ENCODE measurements around the gene G3BP1. TPM values are rescaled to one million over a fixed set of nuclear protein-coding genes. Genes with fewer than 3 reads are reported as not detected.
A peak's percentile ranks its signal among the peaks of the same experiment; 100 is the strongest.
"Not testable (repeated sequence)": the region's sequence is repeated elsewhere in the genome, so short reads cannot be mapped to it uniquely, and the experiment has no call there.

Gene G3BP1
- total and polyA plus RNA-seq, 4 experiments from 2014 or later, result 178 to 193 (median 189) TPM

DNA sequence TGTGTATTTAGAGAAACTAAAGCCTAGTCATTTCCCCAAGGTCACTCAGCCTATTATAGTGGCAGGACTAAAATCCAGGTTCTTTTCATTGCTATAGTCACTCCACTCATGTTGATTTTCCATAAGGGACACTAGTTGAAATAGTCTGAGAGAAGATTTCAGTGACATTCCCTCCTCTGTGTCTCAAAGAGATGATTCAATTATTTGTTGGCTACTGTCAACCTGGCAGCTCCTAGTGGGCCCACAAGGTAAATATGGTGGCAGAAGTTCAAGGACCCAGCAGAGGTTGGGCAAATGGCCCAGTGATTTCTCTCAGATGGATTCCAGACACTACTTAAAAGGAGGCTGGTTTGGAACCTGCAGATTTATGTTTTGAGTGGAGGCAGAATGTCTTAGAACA, 48.1 kb downstream of the G3BP1 start:
- Mint-ChIP-seq H3K27me3 (no peaks in the 10 kb centered on the region), H3K4me3 (no peak overlapping the region), H3K36me3 (peaks cover 7% of the 10 kb centered on the region in 2 donors), H3K4me1 (peaks cover 0 to 6% (median 2%) of the 10 kb centered on the region in 4 donors), H3K27ac (no peak overlapping the region), H3K9me3 (no peaks in the 10 kb centered on the region)
- H3K27ac ChIP-seq (ENCODE audit: low read depth, low read length), result no peak overlapping the region
- no peaks in the 10 kb centered on the region for H3K36me3 ChIP-seq (ENCODE audit: insufficient read depth, low read length)
- intact Hi-C loops (cut with micrococcal nuclease), result no loop called here
- H3K27me3 ChIP-seq (ENCODE audit: insufficient read depth, low read length), result no peaks in the 10 kb centered on the region
- no peaks in the 10 kb centered on the region for H3K9me3 ChIP-seq (ENCODE audit: control insufficient read depth in 1 of 2, low read length in 2 of 2)
- CTCF ChIA-PET (ENCODE audit: partially characterized antibody), result interaction anchor here (13.3 kb wide), 1 partner anchor 321 kb away, joined by 438 read pairs; no protein-coding TSS in a partner anchor
- no peak for DNase-seq
- H3K4me3 ChIP-seq (ENCODE audit: low read length in 2 of 2), result no peak overlapping the region
- POLR2A ChIA-PET (ENCODE audit: partially characterized antibody), result no interaction called here
- no peaks in the 10 kb centered on the region for H3K4me1 ChIP-seq (ENCODE audit: insufficient read depth, low read length)

DNA sequence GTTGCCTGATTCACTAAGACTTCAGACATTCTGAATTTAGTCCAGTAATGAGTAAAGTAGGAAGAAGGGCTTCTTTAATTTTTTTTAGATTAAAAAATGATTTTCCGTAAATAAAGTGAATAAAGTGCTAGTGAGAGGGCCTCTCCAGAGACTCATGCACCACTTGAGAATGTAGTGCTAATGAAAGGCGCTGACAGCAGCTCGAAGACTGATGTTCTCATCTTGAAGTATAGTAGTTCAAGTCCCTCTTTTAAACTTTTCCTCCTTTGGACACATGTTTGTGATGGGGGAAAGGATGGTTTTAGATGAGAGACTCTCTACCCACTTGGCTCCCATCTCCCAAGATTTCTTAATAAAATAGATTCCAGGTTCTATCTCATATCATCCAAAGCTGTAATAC, 48.5 kb downstream of the G3BP1 start:
- ChIA-PET POLR2A (ENCODE audit: partially characterized antibody) (no interaction called here), CTCF (ENCODE audit: partially characterized antibody) (interaction anchor here (13.3 kb wide), 1 partner anchor 321 kb away, joined by 438 read pairs; no protein-coding TSS in a partner anchor)
- H3K36me3 Mint-ChIP-seq, result peaks cover 7 to 9% of the 10 kb centered on the region in 2 donors
- no peaks in the 10 kb centered on the region for H3K4me1 ChIP-seq (ENCODE audit: insufficient read depth, low read length)
- DNase-seq, result no peak
- no peaks in the 10 kb centered on the region for H3K36me3 ChIP-seq (ENCODE audit: insufficient read depth, low read length)
- no peak overlapping the region for H3K27ac Mint-ChIP-seq
- no peak overlapping the region for H3K27ac ChIP-seq (ENCODE audit: low read depth, low read length)
- H3K4me1 Mint-ChIP-seq, result peaks cover under 1 to 5% (median 3%) of the 10 kb centered on the region in 4 donors
- H3K4me3 Mint-ChIP-seq, result no peak overlapping the region
- H3K27me3 ChIP-seq (ENCODE audit: insufficient read depth, low read length), result no peaks in the 10 kb centered on the region
- H3K27me3 Mint-ChIP-seq, result no peaks in the 10 kb centered on the region
- H3K9me3 ChIP-seq (ENCODE audit: control insufficient read depth in 1 of 2, low read length in 2 of 2), result no peaks in the 10 kb centered on the region
- intact Hi-C loops (cut with micrococcal nuclease), result no loop called here
- no peak overlapping the region for H3K4me3 ChIP-seq (ENCODE audit: low read length in 2 of 2)
- H3K9me3 Mint-ChIP-seq, result no peaks in the 10 kb centered on the region

DNA sequence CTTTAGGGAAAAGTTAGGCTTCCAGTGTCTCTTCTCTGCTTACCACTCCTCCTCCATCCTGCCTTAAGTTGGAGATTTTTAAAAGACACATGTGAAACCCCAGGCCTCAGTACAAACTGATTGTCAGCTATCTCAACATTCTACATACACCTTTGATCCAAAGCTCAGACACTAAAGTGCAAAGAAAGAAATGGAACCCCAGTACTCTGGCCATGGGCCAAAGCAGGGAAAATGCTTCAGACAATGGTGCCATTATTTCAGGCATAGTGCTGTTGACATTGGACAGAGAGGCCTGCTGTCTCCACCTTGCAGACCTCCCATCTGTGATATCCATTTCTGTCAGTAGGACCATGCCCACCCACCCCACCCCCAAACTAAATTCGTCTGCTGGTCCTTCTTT, 49.1 kb downstream of the G3BP1 start:
- Mint-ChIP-seq H3K27ac (peak overlapping the region in 1 of 7 donors; percentile 25), H3K36me3 (peaks cover 12% of the 10 kb centered on the region in 2 donors), H3K27me3 (no peaks in the 10 kb centered on the region), H3K4me1 (peaks cover 3 to 7% (median 5%) of the 10 kb centered on the region in 4 donors), H3K9me3 (no peaks in the 10 kb centered on the region), H3K4me3 (no peak overlapping the region)
- Histone ChIP-seq H3K4me3 (ENCODE audit: low read length in 2 of 2) (no peak overlapping the region), H3K9me3 (ENCODE audit: control insufficient read depth in 1 of 2, low read length in 2 of 2) (no peaks in the 10 kb centered on the region), H3K36me3 (ENCODE audit: insufficient read depth, low read length) (no peaks in the 10 kb centered on the region), H3K27me3 (ENCODE audit: insufficient read depth, low read length) (no peaks in the 10 kb centered on the region), H3K27ac (ENCODE audit: low read depth, low read length) (no peak overlapping the region), H3K4me1 (ENCODE audit: insufficient read depth, low read length) (no peaks in the 10 kb centered on the region)
- CTCF ChIA-PET (ENCODE audit: partially characterized antibody), result interaction anchor here (13.3 kb wide), 1 partner anchor 320 kb away, joined by 438 read pairs; no protein-coding TSS in a partner anchor
- DNase-seq, result no peak
- POLR2A ChIA-PET (ENCODE audit: partially characterized antibody), result no interaction called here
- intact Hi-C loops (cut with micrococcal nuclease), result no loop called here

DNA sequence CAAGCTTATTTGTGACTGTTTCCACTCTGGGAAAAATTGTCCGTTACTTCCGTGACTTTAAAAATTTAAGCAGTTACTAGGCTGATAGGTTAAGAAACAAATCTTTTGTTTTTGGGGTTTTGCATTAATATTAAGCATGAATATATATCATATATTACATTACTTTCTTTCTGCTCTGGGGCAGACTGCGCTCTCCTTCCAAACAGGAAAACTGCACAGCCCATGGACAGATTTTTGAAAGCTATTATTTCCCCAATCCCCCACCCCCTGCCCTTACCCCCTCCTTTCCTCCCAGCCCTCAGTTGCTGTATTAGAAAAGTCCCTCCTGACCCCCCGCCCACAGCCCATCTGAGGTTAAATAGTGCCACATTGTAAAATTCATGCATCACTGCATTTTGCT, 50.4 kb downstream of the G3BP1 start:
- Histone ChIP-seq H3K27ac (ENCODE audit: low read depth, low read length) (no peak overlapping the region), H3K27me3 (ENCODE audit: insufficient read depth, low read length) (no peaks in the 10 kb centered on the region), H3K4me3 (ENCODE audit: low read length in 2 of 2) (no peak overlapping the region), H3K36me3 (ENCODE audit: insufficient read depth, low read length) (no peaks in the 10 kb centered on the region), H3K4me1 (ENCODE audit: insufficient read depth, low read length) (no peaks in the 10 kb centered on the region), H3K9me3 (ENCODE audit: control insufficient read depth in 1 of 2, low read length in 2 of 2) (no peaks in the 10 kb centered on the region)
- Mint-ChIP-seq H3K4me1 (peaks cover 3 to 7% (median 5%) of the 10 kb centered on the region in 4 donors), H3K27ac (no peak overlapping the region), H3K27me3 (no peaks in the 10 kb centered on the region), H3K9me3 (no peaks in the 10 kb centered on the region), H3K4me3 (no peak overlapping the region), H3K36me3 (peaks cover 15% of the 10 kb centered on the region in 2 donors)
- no peak for DNase-seq
- intact Hi-C loops (cut with micrococcal nuclease), result no loop called here
- ChIA-PET CTCF (ENCODE audit: partially characterized antibody) (interaction anchor here (13.3 kb wide), 1 partner anchor 319 kb away, joined by 438 read pairs; no protein-coding TSS in a partner anchor), POLR2A (ENCODE audit: partially characterized antibody) (no interaction called here)

DNA sequence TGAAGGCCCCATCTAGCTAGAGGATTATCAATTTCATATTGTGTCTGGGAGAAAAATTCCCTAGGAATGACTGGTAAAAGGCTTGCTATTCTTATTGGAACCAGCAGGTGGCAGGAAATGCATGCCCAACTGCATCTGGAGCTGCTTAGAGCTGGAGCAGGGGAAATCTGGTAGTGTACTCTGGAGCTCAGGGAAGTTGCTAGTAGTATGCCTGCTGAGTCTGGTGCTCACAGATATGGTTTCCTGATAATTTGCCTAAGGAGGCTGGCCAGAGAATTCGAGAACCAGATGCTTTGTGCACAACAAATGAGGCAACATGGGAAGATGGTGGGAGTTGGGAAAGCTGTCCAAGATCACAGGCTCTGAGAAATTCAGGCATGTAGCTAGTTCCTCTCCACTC, 53.7 kb downstream of the G3BP1 start:
- Mint-ChIP-seq H3K4me1 (peaks cover 9 to 13% (median 12%) of the 10 kb centered on the region in 4 donors), H3K9me3 (peaks cover 0 to 15% (median 5%) of the 10 kb centered on the region in 8 donors), H3K27ac (peak overlapping the region in 1 of 7 donors; percentile 33), H3K4me3 (no peak overlapping the region), H3K27me3 (no peaks in the 10 kb centered on the region), H3K36me3 (peaks cover 20 to 37% of the 10 kb centered on the region in 2 donors)
- Histone ChIP-seq H3K4me1 (ENCODE audit: insufficient read depth, low read length) (peaks cover 5% of the 10 kb centered on the region), H3K9me3 (ENCODE audit: control insufficient read depth in 1 of 2, low read length in 2 of 2) (no peaks in the 10 kb centered on the region), H3K36me3 (ENCODE audit: insufficient read depth, low read length) (no peaks in the 10 kb centered on the region), H3K4me3 (ENCODE audit: low read length in 2 of 2) (no peak overlapping the region), H3K27me3 (ENCODE audit: insufficient read depth, low read length) (no peaks in the 10 kb centered on the region), H3K27ac (ENCODE audit: low read depth, low read length) (no peak overlapping the region)
- POLR2A ChIA-PET (ENCODE audit: partially characterized antibody), result interaction anchor here (0.9 to 1.6 kb wide), 2 partner anchors 315 to 318 kb away, joined by 5 to 14 read pairs; no protein-coding TSS in a partner anchor
- peak; percentile 38 to 50 (median 43) for DNase-seq
- CTCF ChIA-PET (ENCODE audit: partially characterized antibody), result interaction anchor here (0.7 to 13.3 kb wide), 34 partner anchors 9 to 689 kb away, joined by 3 to 438 read pairs (median 4); no protein-coding TSS in a partner anchor
- intact Hi-C loops (cut with micrococcal nuclease), result loop anchor here (1.0 kb wide), 2 partner anchors 318 to 446 kb away; no protein-coding TSS in a partner anchor

- H3K27ac Mint-ChIP-seq, result no peak overlapping the region
Measured at GRCh38 chr5:151829370-151829769, 57.6 kb downstream of the G3BP1 start.

DNA sequence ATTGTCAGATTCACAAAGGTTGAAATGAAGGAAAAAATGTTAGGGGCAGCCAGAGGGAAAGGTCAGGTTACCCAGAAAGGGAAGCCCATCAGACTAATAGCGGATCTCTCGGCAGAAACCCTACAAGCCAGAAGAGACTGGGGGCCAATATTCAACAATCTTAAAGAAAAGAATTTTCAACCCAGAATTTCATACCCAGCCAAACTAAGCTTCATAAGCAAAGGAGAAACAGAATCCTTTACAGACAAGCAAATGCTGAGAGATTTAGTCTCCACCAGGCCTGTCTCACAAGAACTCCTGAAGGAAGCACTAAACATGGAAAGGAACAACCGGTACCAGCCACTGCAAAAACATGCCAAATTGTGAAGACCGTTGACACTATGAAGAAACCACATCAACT, 61.1 kb downstream of the G3BP1 start:
- not testable (repeated sequence) for H3K9me3 ChIP-seq (ENCODE audit: control insufficient read depth in 1 of 2, low read length in 2 of 2)
- CTCF ChIA-PET (ENCODE audit: partially characterized antibody), result interaction anchor here (13.3 kb wide), 1 partner anchor 308 kb away, joined by 438 read pairs; no protein-coding TSS in a partner anchor
- peaks cover 33 to 52% of the 10 kb centered on the region in 2 donors for H3K36me3 Mint-ChIP-seq

More at GRCh38 chr5:151829370-151829769, 57.6 kb downstream of the G3BP1 start:
- Histone ChIP-seq H3K36me3 (ENCODE audit: insufficient read depth, low read length) (no peaks in the 10 kb centered on the region), H3K27me3 (ENCODE audit: insufficient read depth, low read length) (no peaks in the 10 kb centered on the region), H3K9me3 (ENCODE audit: control insufficient read depth in 1 of 2, low read length in 2 of 2) (peaks cover 0 to 4% of the 10 kb centered on the region in 2 donors), H3K4me3 (ENCODE audit: low read length in 2 of 2) (no peak overlapping the region), H3K27ac (ENCODE audit: low read depth, low read length) (no peak overlapping the region), H3K4me1 (ENCODE audit: insufficient read depth, low read length) (peaks cover 21% of the 10 kb centered on the region)
- intact Hi-C loops (cut with micrococcal nuclease), result no loop called here
- Mint-ChIP-seq H3K9me3 (peaks cover 0 to 55% (median 36%) of the 10 kb centered on the region in 8 donors), H3K4me3 (no peak overlapping the region), H3K27me3 (no peaks in the 10 kb centered on the region), H3K4me1 (peaks cover 12 to 27% (median 23%) of the 10 kb centered on the region in 4 donors), H3K36me3 (peaks cover 32 to 59% of the 10 kb centered on the region in 2 donors)
- DNase-seq, result no peak
- POLR2A ChIA-PET (ENCODE audit: partially characterized antibody), result no interaction called here
- CTCF ChIA-PET (ENCODE audit: partially characterized antibody), result interaction anchor here (1.1 to 13.3 kb wide), 2 partner anchors 312 to 676 kb away, joined by 3 to 438 read pairs; no protein-coding TSS in a partner anchor

More for the DNA sequence above, 61.1 kb downstream of the G3BP1 start:
- H3K36me3 ChIP-seq (ENCODE audit: insufficient read depth, low read length); H3K27me3 ChIP-seq (ENCODE audit: insufficient read depth, low read length); H3K4me3 ChIP-seq (ENCODE audit: low read length in 2 of 2); H3K27me3 Mint-ChIP-seq; H3K27ac Mint-ChIP-seq; POLR2A ChIA-PET (ENCODE audit: partially characterized antibody); DNase-seq; intact Hi-C loops (cut with micrococcal nuclease); H3K27ac ChIP-seq (ENCODE audit: low read depth, low read length): not testable (repeated sequence)
- Mint-ChIP-seq H3K9me3 (peaks cover 0 to 86% (median 66%) of the 10 kb centered on the region in 8 donors), H3K4me1 (peaks cover 9 to 27% (median 19%) of the 10 kb centered on the region in 4 donors), H3K4me3 (peak overlapping the region in 1 of 8 donors; percentile 8)
- peaks cover 21% of the 10 kb centered on the region for H3K4me1 ChIP-seq (ENCODE audit: insufficient read depth, low read length)
